Sciatic nerve (tissue), 2 donors: Measurements from ENCODE around the gene TEC. TPM values are rescaled to one million over a fixed set of nuclear protein-coding genes. Genes with fewer than 3 reads are reported as not detected.

ENCODE experiments used
- ATAC-seq: fragments of 200-7000 bp; cut with Tn5 transposase; one replicate; pipeline ENCODE4 v1.9.1; 2020; ENCODE audit warnings: mild to moderate bottlenecking, moderate library complexity
- DNase-seq: peaks from one replicate; pipeline ENCODE4 v3.0.0-alpha.2; 2020; ENCODE audit warnings: low spot score
- intact Hi-C: fragments of 100-400 bp; cut with DNase I; formaldehyde crosslinking; loops from one replicate; pipeline ENCODE4 v1.14.2; 2022
- total RNA-seq: library from RNA; stranded (reverse); fragmentation: NEBNext Ultra II Directional; extraction: Animal tissue kit (Norgen Biotek cat#: 25700); gene quantifications from one replicate; pipeline ENCODE4 v1.2.1, GENCODE V29; 2021
- donor health status: DM: no; HTN: no; CAD: no.
- donor health status: DM: no; HTN: no; CAD: no.

TEC gene
- total RNA-seq, 1 donor from 2014 or later: 5.3 TPM

DNA sequence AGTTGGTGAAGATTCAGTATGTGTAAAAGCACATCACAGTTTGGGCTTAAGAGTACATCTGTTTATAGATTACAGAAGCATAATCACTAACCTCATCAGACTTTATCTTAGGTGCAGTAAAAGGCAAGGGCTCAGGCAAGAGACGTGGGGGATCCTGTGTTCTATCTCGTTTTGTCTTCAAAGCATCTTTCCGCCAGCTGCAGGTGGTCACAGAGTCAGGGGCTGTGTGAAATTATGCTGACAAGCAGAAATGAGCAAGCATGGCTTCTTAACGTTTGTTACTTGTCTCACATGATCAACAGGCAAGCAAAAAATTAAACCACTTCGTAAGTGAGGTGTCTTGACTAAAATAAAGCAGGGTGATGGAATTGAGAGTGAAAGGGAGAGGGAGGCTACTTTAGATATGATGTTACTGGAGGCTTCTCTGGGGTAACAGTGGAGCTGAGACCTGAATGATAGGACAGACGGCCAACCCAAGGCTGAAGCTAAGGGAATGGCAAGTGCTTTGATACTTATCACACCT, 1.4 kb upstream of the TEC start:
- no peak for ATAC-seq
- intact Hi-C loops: no loop called here
- no peak for DNase-seq

DNA sequence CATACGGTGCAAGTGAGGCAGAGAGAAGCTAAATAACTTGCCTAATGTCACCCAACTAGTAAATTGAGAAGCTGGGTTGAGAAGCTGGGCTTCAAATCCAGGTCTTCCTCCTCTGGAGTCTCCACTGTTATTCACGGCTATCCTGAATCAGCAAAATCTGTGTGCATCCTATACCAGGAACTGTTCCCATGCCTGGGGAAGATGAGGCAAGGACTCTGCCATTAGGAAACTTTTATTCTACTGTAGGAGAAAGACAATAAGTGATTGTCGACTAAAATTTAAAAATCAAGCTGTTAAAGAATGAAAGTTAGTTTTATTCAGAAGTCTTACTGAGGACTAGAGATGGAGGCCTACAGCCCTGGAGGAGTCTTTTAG, 872 bp upstream of the TEC start:
- ATAC-seq (no peak), DNase-seq (no peak)
- intact Hi-C loops: no loop called here

GRCh38 chr4:48269861-48270522, 354 bp upstream of the TEC start:
- DNase-seq (peak; percentile 93), ATAC-seq (peak; percentile 98)
- intact Hi-C loops: no loop called here

DNA sequence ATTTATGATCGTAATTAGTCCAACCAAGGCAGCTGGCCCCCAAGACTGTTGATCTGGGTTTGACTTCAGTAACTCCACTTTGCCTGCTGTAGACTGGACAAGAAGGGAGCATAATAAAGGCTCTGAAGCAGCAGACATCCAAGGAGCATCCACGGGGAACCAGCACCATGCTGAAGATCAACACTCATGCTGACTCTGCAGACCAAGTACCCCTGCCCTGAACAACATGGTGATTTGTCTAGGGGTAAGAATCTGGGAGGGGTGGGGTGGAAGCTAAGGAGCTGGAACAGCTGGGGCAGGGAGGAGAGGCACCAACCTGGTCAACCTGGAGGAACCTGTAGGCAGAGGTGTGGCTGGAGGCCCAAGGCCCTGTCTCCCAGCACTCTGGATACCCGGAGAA, 2.1 kb downstream of the TEC start:
- DNase-seq (no peak), ATAC-seq (no peak)
- intact Hi-C loops: no loop called here

DNA sequence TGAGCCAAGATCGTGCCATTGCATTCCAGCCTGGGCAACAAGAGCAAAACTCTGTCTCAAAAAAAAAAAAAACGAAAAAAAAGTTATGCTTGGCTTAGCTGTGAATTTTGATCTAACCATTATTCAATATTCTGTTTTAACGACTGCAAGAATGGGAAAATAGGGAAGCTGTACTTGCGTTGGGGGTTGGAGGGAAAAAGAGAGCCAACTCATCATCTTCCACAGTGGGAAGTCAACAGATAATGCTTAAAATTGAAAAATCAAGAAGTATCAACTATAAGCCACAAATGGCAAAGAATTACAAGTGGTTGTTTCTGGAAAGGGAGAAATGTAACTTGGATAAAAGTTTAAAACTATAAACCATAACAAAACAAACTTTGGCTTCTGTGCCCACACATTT, 2.9 kb downstream of the TEC start:
- ATAC-seq: no peak
- DNase-seq: no peak
- intact Hi-C loops: no loop called here

DNA sequence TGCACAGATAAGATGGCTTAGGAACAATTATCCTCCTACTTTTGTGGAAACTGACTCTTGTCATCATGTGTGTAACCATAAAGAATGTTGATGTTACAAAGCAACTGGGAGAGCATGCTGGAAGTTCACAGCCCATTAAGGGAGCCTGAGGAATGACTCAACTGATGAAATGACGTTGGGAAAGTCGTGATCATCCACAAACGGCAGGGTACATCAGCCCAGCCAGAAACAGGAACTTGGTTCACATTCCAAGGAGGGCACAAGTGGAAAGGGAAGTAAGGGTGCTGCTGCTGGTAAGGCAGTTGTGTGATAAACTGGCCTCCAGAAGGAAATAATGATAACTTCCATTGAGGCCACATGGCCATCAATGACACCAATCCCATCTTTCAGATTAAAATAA, 6.7 kb downstream of the TEC start:
- intact Hi-C loops: no loop called here
- DNase-seq (no peak), ATAC-seq (peak; percentile 32)

- intact Hi-C loops: no loop called here
- ATAC-seq (no peak), DNase-seq (no peak)
Observed at GRCh38 chr4:48262484-48262883, 7.2 kb downstream of the TEC start.

GRCh38 chr4:48261281-48261680, 8.4 kb downstream of the TEC start:
- intact Hi-C loops: no loop called here
- ATAC-seq (no peak), DNase-seq (no peak)

GRCh38 chr4:48259748-48260147, 9.9 kb downstream of the TEC start:
- intact Hi-C loops: no loop called here
- no peak for DNase-seq
- ATAC-seq: no peak

- no peak for DNase-seq
- no peak for ATAC-seq
- intact Hi-C loops: no loop called here
Observed at GRCh38 chr4:48258845-48259397, 10.7 kb downstream of the TEC start.

DNA sequence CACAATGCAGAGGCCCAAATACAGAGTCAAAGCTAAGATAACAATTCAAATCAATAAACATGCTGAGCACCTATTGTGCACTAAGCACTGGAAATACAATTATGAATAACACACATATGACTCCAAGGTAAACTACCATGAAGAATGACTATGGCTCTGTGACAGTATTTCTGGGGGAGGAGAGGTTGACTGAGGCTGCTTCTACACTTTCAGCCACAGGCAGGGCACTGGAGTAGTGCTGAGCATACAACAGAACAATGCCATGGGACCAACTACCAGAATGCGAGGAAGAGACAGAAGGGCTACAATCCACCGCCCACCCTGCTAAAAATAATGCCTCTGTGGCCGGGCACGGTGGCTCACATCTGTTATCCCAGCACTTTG, 13.7 kb downstream of the TEC start:
- DNase-seq (no peak), ATAC-seq (no peak)
- intact Hi-C loops: no loop called here

DNA sequence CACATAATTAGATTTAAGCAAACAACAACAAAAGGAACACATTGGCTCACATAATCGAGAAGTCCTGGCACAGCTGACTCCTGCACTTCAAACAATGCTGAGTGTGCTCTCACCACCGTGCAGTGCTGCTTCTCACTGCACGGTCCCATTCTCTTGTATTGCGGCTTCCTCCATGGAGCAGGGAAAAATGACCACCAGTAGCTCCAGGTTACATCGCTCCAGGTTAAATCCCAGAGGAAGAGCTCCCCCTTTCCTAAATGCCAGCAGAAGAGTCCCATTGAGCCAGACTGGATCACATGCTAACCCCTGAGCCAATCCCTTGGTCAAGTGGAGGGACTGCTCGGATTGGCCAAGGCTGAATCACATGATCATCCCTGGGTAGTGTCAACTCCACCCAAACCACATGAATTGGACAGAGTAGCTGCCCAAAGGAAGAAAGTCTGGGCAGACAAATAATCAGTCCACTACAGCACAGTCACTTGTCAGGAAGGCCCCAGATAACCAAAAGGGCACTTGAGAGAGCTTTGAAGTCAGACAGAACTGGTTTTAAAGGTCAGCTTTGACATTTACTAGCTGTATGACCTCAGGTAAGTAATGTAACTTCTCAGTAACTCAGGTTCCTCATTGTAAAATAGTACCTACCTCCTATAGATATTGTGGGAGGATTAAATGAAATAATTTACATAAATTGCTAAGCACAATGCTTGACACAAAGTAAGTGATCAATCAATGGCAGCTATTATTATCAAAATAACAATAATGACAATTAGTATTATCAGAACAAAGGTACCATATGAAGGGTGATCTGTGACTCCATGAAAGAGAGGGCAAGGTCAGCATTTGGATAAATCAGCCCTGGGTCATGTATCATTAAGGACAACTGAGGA, 14.3 kb downstream of the TEC start:
- intact Hi-C loops: no loop called here
- DNase-seq (no peak), ATAC-seq (no peak)

GRCh38 chr4:48254381-48255071, 15.1 kb downstream of the TEC start:
- intact Hi-C loops: no loop called here
- ATAC-seq (peak; percentile 55), DNase-seq (no peak)

GRCh38 chr4:48252313-48252712, 17.3 kb downstream of the TEC start:
- intact Hi-C loops: no loop called here
- ATAC-seq (no peak), DNase-seq (no peak)

DNA sequence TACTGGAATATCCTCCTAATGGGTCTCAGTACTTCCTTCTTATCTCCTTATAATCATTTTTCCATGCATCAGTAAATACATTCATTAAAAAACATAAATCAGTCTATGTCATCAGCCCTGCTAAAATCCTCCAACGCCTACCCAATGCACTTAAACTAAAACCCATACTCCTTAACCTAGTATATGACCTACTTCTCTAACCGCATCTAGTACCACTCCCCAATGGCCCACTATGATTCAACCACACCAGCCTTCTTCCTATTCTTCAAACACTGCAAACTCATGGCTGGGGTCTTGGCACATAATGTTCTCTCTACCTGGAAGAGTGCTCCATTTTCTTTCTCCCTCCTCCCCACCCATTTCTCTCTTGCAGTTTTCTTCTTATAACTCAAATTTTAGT, 18.7 kb downstream of the TEC start:
- intact Hi-C loops: no loop called here
- no peak for DNase-seq
- ATAC-seq: no peak

DNA sequence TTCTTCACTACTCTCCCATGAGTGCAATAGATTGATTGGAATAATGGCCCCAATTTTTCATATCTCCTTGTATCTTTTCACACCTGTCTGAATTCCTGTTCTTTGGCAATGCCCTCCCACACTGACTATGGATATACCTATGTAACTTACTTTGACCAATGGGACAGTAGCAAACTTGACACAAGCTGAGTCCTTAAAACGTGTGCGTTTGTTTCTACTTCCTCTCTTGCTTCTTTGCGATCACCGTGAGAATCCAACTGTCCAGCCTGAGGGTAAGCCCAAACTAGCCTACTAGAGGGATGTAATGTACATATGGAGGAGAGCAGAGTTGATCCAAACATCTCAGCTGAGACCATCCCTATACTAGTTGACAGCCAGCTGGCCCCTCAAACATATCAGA, 19.3 kb downstream of the TEC start:
- no peak for ATAC-seq
- no peak for DNase-seq
- intact Hi-C loops: no loop called here

- DNase-seq (no peak), ATAC-seq (no peak)
- intact Hi-C loops: no loop called here
Observed at GRCh38 chr4:48249378-48249777, 20.3 kb downstream of the TEC start.

DNA sequence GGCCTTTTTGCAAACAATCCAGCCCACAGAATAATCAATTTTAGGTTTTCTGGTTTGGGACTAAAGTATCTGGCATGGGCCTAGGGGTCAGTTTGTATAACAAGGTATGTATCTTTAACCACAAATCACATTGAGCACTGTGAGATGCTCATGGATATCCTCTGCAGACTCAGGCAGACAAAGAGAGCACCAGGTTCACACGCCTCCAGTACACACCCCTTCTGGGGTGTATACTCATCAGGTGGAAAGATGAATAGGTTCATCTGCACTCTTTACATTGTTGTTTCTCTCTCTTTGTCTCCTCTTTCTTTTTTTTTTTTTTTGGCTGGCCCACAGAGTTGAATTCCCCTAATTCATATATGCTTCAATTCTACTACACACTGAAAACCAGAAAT, 21.1 kb downstream of the TEC start:
- ATAC-seq (no peak), DNase-seq (no peak)
- intact Hi-C loops: no loop called here

- no peak for DNase-seq
- ATAC-seq: no peak
- intact Hi-C loops: no loop called here
Observed at GRCh38 chr4:48247878-48248558, 21.6 kb downstream of the TEC start.
